Ovary (tissue), 3 donors: ENCODE results near the gene KDELR1.

Experiments
- CTCF ChIP-seq, 3 donors: fragments of 450-650 bp in 2 of 3; fragments of 200-600 bp in 1 of 3; IDR thresholded peaks; one replicate each; pipeline versions ENCODE4 v1.5.1 to v1.8.0; 2016 to 2022; ENCODE audit warnings: antibody characterized with exemption in 3 of 3, mild to moderate bottlenecking in 1 of 3
- EP300 ChIP-seq: sonication (generic); formaldehyde crosslinking; IDR thresholded peaks from one replicate; pipeline ENCODE4 v1.6.1; 2017; ENCODE audit warnings: antibody characterized with exemption
- POLR2A ChIP-seq: fragments of 450-650 bp; IDR thresholded peaks from one replicate; pipeline ENCODE4 v1.6.1; 2017; ENCODE audit warnings: antibody characterized with exemption, mild to moderate bottlenecking, moderate library complexity
- donor health status: DM: no; HTN: no; CAD: no.

GRCh38 chr19:48348045-48348444, 43.3 kb downstream of the KDELR1 start:
- TF ChIP-seq CTCF (IDR thresholded peaks at IDR 0.05), result no peak
- TF ChIP-seq POLR2A, result no peak
- no peak for TF ChIP-seq EP300
